LNCaP clone FGC (cell line): ENCODE measurements around the gene CCDC13.

ENCODE experiments used
- DNase-seq: peaks from one replicate; pipeline ENCODE4 v3.0.0-alpha.2; 2011; ENCODE audit warnings: low read depth
- H3K4me3 ChIP-seq: 2 replicates; pipeline ENCODE4 v1.5.1; 2011; ENCODE audit warnings: mild to moderate bottlenecking, low read depth, low read length, control low read depth
- TF ChIP-seq, protein P1 (sequence below): IDR thresholded peaks from 2 replicates; pipeline ENCODE4 v1.5.1; 2012; ENCODE audit warnings: mild to moderate bottlenecking; ENCODE audit not compliant: control insufficient read depth, insufficient read depth; ENCODE audit errors: extremely low read depth

The CCDC13 gene

DNA sequence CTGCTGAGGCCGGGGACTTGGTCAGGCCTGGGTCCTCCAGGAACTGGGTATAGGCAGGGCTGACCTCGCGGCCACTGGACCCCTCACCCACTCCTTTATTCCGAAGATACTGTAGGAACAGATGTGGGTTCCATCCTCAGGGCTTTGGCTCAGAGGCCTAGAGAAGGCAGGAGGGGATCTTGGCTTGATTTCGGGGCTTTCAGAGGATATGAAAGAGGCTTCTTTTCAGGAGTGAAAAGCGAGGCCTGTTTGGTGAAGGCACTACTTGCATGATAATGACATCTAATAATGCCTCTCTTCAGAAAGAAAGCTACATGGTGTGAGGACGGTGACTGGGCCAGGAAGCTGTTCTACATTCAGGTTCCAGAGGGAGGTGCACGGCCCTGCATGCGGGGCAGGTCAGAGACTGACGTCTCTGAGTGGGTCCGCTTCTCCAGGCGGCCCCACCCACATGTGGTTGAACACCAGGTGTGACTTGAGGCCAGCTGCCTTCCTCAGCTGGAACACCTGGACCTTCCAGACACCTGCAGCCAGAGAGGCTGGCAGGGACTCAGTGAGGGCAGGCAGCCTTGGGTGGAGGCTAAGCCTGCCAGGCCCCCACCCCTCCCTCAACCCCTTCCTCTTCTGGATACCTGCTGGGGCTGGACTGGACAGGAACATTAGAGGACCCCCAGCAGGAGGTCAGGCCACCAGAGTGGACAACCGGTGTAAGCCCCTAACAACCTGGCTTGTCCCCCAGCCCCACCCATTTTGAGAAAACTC is 39.4 kb downstream of the CCDC13 start:
- TF ChIP-seq, protein P1, sequence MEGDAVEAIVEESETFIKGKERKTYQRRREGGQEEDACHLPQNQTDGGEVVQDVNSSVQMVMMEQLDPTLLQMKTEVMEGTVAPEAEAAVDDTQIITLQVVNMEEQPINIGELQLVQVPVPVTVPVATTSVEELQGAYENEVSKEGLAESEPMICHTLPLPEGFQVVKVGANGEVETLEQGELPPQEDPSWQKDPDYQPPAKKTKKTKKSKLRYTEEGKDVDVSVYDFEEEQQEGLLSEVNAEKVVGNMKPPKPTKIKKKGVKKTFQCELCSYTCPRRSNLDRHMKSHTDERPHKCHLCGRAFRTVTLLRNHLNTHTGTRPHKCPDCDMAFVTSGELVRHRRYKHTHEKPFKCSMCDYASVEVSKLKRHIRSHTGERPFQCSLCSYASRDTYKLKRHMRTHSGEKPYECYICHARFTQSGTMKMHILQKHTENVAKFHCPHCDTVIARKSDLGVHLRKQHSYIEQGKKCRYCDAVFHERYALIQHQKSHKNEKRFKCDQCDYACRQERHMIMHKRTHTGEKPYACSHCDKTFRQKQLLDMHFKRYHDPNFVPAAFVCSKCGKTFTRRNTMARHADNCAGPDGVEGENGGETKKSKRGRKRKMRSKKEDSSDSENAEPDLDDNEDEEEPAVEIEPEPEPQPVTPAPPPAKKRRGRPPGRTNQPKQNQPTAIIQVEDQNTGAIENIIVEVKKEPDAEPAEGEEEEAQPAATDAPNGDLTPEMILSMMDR, result no peak
- H3K4me3 ChIP-seq, result no peak overlapping the region
- DNase-seq, result no peak

DNA sequence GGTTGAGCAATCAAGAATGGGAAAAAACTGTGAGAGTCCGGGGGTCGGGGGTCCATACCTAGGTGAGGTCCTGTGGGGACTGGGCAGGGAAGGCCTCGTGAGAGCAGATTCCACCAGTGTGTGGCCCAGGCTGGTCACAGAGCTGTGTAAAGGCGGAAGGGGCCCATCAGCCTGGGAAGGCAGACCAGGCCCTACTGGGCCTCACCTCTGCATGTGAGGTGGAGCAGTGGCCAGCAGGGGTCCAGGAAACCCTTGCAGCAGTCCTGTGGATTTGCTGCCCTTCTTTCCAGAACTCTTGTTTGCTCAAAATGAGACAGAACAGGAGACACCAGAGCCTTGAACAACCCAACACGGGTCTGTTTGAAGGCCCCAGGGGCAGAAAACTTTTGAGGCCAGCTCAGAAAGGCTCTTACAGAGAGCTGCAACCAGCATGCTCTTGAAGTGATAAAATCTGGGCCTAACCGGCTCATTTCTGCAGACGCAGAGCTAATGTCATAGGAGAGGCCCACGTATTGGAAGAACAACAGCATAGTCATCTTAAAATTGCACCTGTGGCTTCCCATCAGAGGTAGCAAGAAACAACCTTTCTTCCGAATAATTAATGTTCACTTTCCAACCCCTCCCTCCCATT is 40.1 kb downstream of the CCDC13 start:
- H3K4me3 ChIP-seq, result no peak overlapping the region
- no peak for DNase-seq
- TF ChIP-seq, protein P1, result no peak

DNA sequence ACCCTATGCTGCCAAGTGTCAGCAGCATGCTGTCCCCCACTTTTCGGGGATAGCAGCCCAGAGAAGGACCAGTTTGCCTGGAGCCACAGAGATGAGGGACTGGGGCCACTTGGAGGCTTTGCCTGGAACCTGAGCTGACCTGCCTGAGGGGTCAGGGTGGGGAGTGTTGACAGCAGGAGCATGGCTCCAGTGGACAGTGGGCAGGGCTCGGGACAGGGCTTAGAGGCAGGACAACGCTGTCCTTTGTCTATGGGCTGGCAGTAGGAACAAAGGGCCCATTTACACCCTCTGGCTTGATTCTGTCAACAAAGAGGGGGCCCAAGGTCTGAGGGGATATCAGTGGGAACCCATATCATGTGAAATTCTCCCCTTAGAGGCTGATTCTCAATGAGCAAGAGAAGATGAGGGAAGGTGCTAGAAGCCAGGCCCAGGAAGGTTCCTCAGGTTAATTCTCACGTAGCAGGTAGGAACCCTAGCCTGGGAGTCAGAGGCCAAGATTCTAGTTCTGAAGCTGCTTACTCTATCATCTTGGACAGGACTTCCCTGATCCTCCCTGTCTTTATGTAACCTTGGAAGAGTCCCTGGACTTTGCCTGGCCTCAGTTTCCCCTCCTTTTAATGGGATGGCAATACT is 40.7 kb downstream of the CCDC13 start:
- no peak for DNase-seq
- TF ChIP-seq, protein P1, result no peak
- H3K4me3 ChIP-seq, result no peak overlapping the region

DNA sequence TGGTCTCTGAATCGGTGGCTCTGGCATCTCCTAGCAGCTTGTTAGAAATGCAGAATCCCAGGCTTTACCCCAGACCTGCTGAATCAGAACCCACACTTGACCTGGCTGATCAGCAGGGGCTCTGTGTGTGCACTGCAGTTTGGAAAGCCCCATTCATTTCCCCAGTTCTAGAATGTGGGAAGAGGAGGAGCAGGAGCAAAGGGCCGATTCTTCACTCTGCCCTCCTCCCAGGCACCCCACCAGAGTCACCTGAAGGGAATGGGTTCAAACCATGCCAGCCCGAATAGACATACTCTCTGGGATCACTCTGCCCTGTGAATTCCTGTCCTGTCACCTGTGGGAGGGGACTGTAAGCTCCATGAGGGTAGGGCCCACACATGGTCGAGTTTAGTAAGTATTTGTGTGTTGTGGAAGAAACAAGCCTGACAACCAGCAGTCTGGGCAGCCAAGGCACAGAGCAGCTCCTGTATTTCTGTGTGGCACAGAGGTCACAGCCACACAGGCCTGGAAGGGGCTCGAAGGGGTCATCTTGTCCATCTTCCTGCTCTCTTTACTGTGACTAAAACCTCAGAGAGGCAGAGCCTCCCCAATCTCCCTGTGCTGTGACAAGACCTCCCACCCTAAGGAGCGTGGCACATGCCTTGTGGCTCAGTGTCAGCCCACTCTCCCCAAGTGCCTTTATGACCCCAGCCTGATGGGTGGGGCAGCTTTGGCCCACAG is 41.4 kb downstream of the CCDC13 start:
- TF ChIP-seq, protein P1, result no peak
- H3K4me3 ChIP-seq, result no peak overlapping the region
- DNase-seq, result no peak

DNA sequence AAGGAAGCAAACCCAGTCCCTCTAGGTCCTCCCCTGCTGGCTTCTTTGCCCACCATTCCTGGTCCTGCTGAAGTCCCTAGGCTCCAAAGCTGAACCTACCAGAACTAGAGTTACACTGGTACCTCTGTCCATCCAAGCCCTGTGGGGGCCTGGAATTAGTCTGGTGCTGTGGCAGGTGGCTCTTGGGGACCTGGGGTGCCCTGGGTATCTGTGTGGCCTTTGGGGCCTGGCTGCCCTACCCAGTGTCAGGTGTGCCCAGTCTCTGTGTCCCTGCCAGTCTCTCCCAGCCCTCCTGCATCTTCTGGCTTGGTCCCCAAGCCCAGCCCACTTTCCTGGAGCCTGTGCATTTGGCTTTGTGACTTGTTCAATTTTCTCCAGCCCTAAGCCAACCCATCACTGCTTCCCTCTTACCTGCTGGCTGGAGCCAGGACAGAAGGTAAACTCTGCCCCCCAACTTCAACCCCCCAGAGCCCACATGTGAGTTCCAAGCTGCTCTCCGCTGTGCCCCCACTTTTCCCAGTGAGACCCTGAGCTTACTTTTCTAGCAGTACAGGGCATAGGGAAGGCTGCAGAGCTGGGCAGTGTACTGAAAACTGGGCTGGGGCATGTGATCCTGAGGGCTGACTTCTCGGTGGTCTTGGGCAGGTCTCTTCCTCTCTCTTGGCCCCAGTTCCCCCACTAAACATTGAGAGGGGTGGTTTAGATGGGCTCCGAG is 42.2 kb downstream of the CCDC13 start:
- no peak overlapping the region for H3K4me3 ChIP-seq
- TF ChIP-seq, protein P1, result no peak

DNA sequence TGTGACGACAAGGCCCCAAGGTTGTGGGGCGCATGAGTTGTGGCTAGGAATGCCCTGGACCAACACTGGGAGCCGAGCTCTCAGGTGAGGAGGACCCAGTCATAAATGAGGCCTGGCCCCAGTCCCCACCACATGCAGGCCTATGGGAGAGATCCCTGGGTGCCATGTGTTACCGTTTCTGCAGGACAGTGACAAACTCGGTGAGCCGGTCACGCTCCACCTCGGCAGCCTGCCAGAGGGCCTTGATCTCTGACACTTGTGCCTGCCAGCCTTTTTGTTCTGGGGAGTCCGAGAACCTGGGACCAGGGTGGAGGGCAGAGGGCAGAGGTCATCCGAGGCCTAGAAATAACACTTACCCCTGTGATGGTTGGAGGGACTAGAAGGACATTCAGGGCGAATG is 42.8 kb downstream of the CCDC13 start:
- TF ChIP-seq, protein P1, result no peak
- H3K4me3 ChIP-seq, result no peak overlapping the region
- DNase-seq, result no peak

More for the DNA sequence above, 42.2 kb downstream of the CCDC13 start:
- no peak for DNase-seq
